NCI-H2107 treated with DMSO at 0.1 percent for 48 hours (cell line): ENCODE data around the gene KRTAP2-3.
"Not testable (repeated sequence)": the region's sequence is repeated elsewhere in the genome, so short reads cannot be mapped to it uniquely, and the experiment has no call there.

Experiments
- DNase-seq: peaks from one replicate; lab custom pipeline; 2025; ENCODE audit not compliant: unreplicated experiment; lab: John Stamatoyannopoulos, UW

KRTAP2-3 gene

GRCh38 chr17:41060052-41060604 lies at the start of gene KRTAP2-3:
KRTAP2-3 (minus strand) TSS chr17:41060114; CDS start chr17:41060050, 64 bp downstream.
- no peak for DNase-seq

GRCh38 chr17:41108728-41109386 lies 48.9 kb upstream of the KRTAP2-3 start:
- not testable (repeated sequence) for DNase-seq

- no peak for DNase-seq
Observed at GRCh38 chr17:41107941-41108450, 48.1 kb upstream of the KRTAP2-3 start.

GRCh38 chr17:41105347-41105746 lies 45.4 kb upstream of the KRTAP2-3 start, which contains the start of gene KRTAP4-9:
KRTAP4-9 (plus strand) TSS chr17:41105389; CDS start chr17:41105389, 0 bp downstream.
- DNase-seq, result not testable (repeated sequence)

GRCh38 chr17:41104386-41105038 lies 44.6 kb upstream of the KRTAP2-3 start:
- DNase-seq, result not testable (repeated sequence)

DNA sequence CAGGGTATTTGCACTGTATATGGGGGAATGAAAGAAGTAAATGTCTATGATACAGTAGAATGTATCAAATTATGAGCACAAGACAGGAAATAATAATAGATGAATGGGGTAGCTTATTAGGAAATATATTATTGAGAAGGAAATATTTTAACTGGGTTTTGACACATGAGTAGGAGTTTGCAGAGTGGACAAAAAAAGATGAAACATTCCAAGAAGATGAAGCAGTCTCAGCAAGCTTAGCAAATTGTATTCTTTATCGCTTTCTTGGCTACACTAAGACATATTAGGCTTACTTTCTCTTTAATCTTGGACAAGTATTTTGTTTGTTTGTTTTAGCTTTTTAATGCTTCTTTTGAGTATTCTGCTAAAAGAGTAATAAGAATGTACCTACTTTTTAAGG lies 44.0 kb upstream of the KRTAP2-3 start:
- DNase-seq, result no peak

- no peak for DNase-seq
Observed at GRCh38 chr17:41101586-41102259, 41.8 kb upstream of the KRTAP2-3 start, which contains the start of gene KRTAP4-16. KRTAP4-16 (minus strand) TSS chr17:41102209; CDS start chr17:41102209, 0 bp downstream.

- not testable (repeated sequence) for DNase-seq
Observed at GRCh38 chr17:41099682-41100480, 40.0 kb upstream of the KRTAP2-3 start.

GRCh38 chr17:41098481-41098880 lies 38.6 kb upstream of the KRTAP2-3 start:
- DNase-seq, result no peak

DNA sequence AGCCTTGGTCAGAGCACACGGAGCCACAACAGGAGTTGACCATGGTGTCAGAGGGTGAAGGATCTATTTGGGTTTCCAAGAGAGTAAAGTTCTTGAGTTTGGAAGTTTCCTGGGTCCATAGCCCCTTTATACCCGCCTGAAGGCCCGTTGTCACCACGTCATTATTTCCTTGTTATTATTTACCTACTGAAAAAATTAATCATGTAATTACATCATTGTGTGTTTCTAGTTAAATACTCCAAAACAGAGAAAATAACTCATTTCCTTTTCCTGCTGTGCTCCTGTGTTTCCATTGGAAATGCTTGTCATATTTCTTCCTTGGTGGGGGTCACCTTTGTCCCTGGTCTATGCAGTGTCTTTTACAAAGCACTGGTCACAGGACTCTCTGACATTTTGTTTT lies 38.1 kb upstream of the KRTAP2-3 start, which contains the start of gene KRTAP4-8:
Gene KRTAP4-8, minus strand, starts transcription at position 101 of the 400 bp plus-strand sequence. Its CDS starts 58 bp downstream, at position 43.
- no peak for DNase-seq

GRCh38 chr17:41096055-41096454 lies 36.1 kb upstream of the KRTAP2-3 start:
- DNase-seq, result no peak

DNA sequence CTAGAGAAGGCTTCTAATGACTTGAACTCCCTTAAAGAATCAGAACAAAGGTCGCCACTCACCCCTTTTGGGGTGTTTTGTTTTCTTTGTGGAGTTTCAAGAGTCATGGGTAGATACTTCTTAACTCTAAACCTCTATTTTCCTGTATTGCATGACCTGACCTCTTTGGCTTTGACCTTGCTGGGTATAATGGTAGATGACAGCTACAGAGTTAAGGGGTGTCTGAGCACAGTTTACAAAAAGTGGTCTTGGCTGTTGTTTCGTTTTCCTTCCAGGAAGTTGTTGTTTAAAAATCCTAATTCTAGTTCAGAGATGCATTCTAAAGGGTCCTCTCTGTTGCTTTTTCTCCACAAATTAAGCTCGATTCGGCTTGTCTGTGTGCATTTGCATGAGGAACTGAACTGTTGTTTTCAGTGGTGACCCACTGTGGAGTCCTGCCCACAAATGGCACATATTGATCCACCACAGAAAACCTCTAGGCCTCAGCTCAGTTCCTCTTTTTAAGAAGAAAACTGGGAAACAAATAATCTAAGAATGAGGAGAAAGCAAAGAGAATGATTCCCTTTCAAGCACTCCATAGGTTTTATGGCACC lies 28.9 kb upstream of the KRTAP2-3 start:
- not testable (repeated sequence) for DNase-seq

GRCh38 chr17:41084100-41084856 lies 24.4 kb upstream of the KRTAP2-3 start, which contains the start of gene KRTAP4-7:
KRTAP4-7 (plus strand) TSS chr17:41084150; CDS start chr17:41084207, 57 bp downstream.
- DNase-seq, result not testable (repeated sequence)

GRCh38 chr17:41083427-41083826 lies 23.5 kb upstream of the KRTAP2-3 start:
- DNase-seq, result not testable (repeated sequence)

DNA sequence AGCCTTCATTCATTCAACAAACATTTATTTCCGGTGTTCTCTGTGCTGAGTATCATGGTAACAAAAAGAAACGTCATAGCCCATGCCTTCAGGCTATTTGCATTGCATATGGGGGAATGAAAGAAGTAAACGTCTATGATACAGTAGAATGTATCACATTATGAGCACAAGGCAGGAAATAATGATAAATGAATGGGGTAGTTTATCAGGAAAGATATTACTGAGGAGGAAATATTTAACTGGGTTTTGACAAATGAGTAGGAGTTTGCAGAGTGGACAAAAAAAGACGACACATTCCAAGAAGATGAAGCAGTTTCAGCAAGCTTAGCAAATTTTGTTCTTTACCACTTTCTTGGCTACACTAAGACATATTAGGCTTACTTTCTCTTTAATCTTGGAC lies 22.7 kb upstream of the KRTAP2-3 start:
- DNase-seq, result no peak

DNA sequence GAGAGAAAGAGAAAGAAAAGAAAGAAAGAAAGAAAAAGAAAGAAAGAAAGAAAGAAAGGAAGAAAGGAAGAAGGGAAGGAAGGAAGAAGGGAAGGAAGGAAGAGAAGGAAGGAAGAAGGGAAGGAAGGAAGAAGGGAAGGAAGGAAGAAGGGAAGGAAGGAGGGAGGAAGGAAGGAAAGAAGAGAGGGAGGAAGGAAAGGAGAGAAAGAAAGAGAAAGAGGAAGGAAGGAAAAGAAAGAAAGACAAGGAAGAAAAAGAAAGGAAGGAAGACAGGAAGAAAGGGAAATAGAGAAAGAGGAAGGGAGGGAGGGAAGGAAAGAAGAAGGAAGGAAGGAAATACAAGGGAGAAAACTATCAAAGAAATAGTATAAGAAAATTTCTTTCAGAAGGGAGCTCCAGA lies 16.9 kb upstream of the KRTAP2-3 start:
- DNase-seq, result no peak

GRCh38 chr17:41073676-41074075 lies 13.8 kb upstream of the KRTAP2-3 start:
- DNase-seq, result no peak

- no peak for DNase-seq
Observed at GRCh38 chr17:41071606-41072360, 11.9 kb upstream of the KRTAP2-3 start.
